SK-N-SH treated with all-trans-retinoic acid at 6 μM for 48 hours (cell line): ENCODE measurements around the gene ARL2.

Source experiments
- ARNTL ChIP-seq: fragments of 450-650 bp; formaldehyde crosslinking; IDR thresholded peaks from 2 replicates; pipeline ENCODE4 v1.5.0; 2020; ENCODE audit warnings: low read depth, mild to moderate bottlenecking, moderate library complexity, borderline replicate concordance
- ESRRG ChIP-seq: fragments of 250-450 bp; sonication (Bioruptor Pico); IDR thresholded peaks from 2 replicates; pipeline ENCODE4 v1.6.1; 2021; ENCODE audit warnings: mild to moderate bottlenecking
- ZFP30 ChIP-seq: fragments of 450-650 bp; formaldehyde crosslinking; IDR thresholded peaks from 2 replicates; pipeline ENCODE4 v1.5.0; 2022; ENCODE audit warnings: mild to moderate bottlenecking, moderate library complexity
- ZNF70 ChIP-seq: fragments of 450-650 bp; formaldehyde crosslinking; IDR thresholded peaks from 2 replicates; pipeline ENCODE4 v1.5.0; 2020; ENCODE audit warnings: mild to moderate bottlenecking, moderate library complexity
- ZNF8 ChIP-seq: fragments of 450-650 bp; formaldehyde crosslinking; IDR thresholded peaks from 2 replicates; pipeline ENCODE4 v1.5.0; 2020; ENCODE audit warnings: mild to moderate bottlenecking, moderate library complexity

DNA sequence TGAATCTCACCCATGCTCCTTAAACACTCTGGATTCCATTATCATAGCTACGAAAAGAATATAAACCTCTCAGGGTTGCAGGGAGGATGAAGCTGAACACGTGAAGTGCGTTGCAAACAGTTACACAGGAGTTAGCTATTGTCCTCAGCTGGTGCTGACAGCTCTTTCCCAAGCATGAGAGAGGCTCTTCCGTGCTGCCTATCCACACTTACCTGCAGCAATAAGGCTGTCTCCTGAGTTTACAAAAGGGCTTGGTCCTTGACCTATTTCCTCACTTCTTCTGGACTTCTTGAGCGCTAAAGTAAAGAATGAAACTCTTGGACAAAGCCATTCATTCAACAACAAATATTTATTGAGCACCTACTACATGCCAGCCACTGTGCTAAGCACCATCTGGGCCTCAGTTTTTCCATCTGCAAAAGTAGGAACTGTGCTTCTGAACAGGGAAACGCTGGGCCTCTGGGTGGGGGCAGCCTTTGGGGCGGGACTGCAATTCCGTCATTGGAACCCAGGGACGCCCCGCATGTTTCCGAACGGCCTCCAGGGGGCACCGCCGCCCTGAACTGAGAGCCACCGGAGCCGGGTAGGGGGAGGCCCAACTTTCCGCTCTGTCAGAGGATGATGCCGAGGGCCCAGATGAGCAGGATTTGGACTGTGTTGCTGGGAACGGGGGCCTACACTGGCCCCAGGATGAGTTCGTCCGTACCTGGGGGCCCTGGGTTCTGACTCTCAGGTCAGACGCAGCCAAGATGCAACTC lies 651 bp upstream of the ARL2 start:
- no peak for TF ChIP-seq ESRRG
- TF ChIP-seq ZFP30 (CRISPR knock-in tag): no peak
- no peak for TF ChIP-seq ZNF70 (CRISPR knock-in tag)
- no peak for TF ChIP-seq ZNF8 (CRISPR knock-in tag)
- no peak for TF ChIP-seq ARNTL (CRISPR knock-in tag)
